Placental pericyte (primary cell): ENCODE measurements around the gene ELMO2. TPM values are rescaled to one million over a fixed set of nuclear protein-coding genes. Genes with fewer than 3 reads are reported as not detected.

Experiments
- total RNA-seq: library from RNA; depleted of rRNA; stranded (reverse); fragments of >200 nt; gene quantifications from 2 replicates; pipeline ENCODE4 v1.2.3, GENCODE V29; 2012

Gene ELMO2, protein sequence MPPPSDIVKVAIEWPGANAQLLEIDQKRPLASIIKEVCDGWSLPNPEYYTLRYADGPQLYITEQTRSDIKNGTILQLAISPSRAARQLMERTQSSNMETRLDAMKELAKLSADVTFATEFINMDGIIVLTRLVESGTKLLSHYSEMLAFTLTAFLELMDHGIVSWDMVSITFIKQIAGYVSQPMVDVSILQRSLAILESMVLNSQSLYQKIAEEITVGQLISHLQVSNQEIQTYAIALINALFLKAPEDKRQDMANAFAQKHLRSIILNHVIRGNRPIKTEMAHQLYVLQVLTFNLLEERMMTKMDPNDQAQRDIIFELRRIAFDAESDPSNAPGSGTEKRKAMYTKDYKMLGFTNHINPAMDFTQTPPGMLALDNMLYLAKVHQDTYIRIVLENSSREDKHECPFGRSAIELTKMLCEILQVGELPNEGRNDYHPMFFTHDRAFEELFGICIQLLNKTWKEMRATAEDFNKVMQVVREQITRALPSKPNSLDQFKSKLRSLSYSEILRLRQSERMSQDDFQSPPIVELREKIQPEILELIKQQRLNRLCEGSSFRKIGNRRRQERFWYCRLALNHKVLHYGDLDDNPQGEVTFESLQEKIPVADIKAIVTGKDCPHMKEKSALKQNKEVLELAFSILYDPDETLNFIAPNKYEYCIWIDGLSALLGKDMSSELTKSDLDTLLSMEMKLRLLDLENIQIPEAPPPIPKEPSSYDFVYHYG
- total RNA-seq: 53.8 and 61.1 TPM in 2 replicates

DNA sequence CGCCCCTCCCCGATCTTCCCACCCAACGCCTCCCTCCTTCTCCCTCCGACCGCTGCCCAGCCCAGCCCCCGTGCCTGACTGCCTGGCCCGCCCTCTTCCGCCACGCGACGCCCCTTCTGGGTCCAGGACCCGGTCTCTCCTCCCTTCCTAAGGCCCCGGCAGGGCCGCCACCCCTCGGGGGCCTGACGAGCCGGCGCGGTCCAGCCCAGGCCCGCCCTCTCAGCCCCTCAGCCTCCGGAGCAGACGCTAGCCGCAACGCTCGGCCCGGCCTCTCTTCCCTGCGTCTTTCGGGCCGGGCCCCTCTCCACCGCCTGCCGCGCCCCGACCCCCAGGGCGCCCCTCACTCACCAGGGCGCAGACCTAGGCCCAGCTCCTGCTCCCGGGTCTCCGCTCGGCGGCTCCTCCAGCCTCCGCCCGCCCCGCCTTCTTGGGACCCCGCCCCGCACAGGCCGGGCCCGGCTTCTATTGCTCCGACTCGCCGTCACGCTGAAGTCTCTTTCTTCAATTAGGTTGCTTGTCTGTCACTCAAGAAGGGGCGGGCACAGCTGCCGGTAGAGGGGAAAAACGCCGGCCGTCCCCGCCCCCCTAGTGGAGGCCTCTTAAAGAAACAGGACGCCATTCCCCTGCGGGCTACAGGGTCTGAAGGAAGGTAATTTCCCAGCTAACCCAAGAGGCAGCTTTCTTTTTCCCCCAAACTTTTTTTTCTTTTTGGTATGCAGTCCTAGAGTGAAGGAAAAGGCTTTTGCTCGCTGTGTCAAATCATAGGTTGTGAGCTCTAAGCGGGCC lies at the start of gene ELMO2:
ELMO2 (minus strand) TSS at position 416 of the 786 bp plus-strand sequence. CDS start 12,133 bp downstream, outside the sequence.

Other genes starting within 250 kb of the ELMO2 start
- gene CDH22, start 98.1 kb downstream of the ELMO2 start, total RNA-seq: not detected in 2 replicates
- 1.1 and 4.6 TPM in 2 replicates for gene ZNF334, start 106.9 kb upstream of the ELMO2 start, total RNA-seq
- not detected in 2 replicates for gene OCSTAMP, start 144.0 kb upstream of the ELMO2 start, total RNA-seq
- gene SLC13A3, start 244.8 kb upstream of the ELMO2 start, total RNA-seq: 1.3 and 4.6 TPM in 2 replicates